ENCODE data around the gene CCL25.

The CCL25 gene

DNA sequence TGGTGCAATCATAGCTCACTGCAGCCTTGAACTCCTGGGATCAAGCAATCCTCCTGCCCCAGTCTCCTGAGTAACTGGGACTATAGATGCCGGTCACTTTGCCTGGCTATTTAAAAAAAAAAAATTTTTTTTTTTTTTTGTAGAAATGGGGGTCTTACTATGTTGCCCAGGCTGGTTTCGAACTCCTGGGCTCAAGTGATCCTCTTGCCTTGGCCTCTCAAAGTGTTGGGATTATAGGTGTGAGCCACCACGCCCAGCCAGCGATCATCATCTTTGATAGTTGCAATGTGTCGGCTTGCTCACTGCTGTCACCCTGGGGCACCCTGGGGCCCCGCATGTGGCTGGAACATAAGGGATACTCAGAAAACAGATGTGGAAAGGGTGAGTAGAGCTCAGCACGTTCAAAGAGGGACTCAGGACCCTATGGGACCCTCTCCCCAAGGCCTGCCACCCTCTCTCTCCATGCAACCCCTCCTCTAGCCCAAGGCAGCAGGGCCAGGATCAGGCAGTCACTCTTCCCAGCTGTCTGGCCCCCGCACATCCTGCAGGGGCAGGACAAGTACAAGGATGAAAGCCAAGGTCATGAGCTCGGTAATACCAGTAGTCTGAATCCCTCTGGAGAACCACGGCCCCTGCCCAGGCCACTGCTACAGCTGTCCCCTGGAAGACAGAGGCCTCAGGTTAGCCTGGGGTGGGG, 6.5 kb upstream of the CCL25 start:
- DNase-seq (ENCODE audit: low read depth in 2 of 2), result no peak

DNA sequence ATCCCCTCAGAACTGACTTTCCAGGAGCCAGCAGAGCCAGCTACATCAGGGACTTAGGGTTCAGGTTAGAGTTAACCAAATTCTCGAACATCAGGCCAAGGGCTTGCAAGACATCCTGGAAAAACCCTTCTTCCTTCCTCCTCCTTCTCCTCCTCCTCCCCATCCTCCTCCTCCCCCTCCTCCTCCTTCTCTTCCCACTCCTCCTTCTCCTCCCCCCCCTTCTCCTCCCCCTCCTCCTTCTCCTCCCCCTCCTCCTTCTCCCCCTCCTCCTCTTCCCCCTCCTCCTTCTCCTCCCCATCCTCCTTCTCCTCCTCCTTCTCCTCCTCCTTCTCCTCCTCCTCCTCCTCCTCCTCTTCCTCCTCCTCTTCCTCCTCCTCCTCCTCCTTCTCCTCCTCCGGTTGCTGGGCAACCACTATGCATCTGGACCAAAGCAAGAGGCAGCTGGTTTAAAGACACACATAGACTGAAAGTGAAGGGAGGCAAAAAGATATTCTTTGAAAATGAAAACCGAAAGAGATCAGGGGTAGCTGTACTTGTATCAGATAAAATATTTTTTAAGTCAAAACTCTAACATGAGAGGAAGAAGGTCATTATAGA, 5.9 kb upstream of the CCL25 start:
- DNase-seq (ENCODE audit: low read depth in 2 of 2), result no peak

DNA sequence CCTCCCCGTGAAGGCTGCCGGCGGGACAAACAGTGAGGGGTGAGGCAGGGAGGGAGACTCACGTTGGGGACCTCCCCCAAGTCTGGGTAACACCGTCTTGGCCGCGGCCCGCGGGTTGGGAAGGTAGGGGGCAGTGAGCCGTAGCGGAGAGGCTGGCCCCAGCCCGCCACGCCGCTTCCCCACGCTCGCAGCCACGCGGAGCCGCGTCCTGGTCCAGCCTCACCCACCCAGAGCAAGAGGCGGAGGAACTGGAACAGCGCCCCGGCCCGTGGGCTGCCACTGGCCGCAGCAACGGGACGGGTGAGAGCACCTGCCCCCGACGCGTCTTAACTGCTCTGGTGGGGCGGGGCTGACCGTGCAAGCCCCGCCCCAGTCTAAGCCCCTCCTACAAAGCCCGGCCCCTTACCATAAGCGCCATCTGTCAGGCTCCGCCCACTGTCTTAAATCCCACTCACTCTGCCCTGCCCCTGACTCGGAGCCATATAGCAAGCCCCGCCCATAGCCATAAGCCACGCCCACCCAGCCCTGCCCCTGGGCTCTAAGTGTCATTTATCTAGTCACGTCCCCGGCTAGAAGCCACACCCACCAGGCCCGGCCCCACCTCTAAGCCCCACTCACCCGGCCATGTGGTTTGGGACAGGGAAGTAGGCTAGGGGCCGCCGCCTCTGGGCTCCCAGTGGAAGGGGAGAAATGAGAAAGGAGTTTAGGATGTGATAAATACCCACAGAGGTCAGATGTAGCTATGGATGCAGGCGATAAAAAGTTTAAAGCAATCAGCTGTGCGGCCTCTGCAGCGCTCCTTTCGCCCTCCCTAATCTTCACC, 2.1 kb upstream of the CCL25 start:
- DNase-seq (ENCODE audit: low read depth in 2 of 2), result peak; percentile 73 to 77

DNA sequence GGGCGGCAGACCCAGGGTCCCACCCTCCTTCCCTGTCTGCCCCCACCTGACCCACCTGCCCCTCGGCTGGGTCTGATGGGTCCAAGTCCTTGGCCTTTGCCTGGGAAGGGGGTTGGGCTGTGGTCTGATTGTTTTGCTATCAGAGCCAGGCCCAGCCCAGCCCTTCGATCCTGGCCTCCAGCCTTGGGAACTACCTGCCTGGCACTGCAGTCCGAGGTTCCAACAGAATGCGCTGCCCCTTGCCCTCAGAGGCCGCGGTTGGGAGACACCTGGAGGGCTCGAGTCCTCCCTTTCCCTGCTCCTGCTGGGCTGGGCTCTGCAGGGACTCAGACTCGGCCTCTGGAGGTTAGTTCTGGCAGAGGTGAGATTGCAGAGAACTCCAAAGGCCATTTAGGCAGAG, 1.6 kb downstream of the CCL25 start:
- DNase-seq (ENCODE audit: low read depth in 2 of 2), result no peak

DNA sequence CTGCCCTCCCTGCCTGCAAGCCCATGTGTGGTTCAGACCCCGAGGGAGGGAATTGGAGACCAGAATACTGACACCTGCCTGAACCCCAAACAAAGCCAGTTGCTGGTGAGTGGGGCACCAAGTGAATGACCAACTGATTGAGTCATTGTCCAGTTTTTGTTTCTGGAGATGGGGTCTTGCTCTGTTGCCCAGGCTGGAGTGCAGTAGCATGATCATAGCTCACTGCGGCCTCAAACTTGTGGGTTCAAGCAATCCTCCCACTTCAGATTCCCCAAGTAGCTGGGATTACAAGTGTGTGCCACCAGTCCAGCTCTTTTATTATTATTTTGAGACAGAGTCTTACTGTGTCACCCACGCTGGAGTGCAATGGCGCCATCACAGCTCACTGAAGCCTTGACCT, 4.0 kb downstream of the CCL25 start:
- DNase-seq (ENCODE audit: low read depth in 2 of 2), result no peak

DNA sequence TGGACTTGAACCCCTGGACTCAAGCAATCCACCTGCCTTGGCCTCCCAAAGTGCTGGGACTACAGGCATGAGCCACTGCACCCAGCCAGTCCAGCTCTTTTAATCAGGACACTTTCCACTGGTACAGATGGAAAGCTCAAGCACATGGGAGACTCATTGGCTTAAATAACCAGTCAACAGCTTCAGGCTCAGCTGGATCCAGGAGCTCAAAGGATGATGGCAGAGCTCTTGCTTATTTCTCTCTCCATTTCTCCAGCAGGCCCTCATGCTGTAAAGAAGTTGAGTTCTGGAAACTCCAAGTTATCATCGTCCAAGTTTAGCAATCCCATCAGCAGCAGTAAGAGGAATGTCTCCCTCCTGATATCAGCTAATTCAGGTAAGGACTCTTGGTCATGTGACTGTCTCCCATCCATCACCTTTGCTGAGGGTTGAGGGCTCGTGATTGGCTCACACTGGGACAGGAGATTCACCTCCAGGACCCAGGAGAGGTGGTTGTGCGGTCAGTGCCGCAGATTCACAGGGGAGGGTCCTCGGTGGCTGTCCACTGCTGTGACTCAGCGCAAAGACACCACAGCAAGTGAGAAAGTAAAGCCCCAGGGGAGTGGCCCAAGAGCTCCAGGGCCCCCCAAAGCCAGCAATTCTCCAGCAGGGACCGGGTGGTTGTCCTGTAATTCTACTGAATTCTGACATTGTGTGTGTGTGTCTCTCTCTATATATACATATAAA, 5.1 kb downstream of the CCL25 start:
- no peak for DNase-seq (ENCODE audit: low read depth in 2 of 2)

DNA sequence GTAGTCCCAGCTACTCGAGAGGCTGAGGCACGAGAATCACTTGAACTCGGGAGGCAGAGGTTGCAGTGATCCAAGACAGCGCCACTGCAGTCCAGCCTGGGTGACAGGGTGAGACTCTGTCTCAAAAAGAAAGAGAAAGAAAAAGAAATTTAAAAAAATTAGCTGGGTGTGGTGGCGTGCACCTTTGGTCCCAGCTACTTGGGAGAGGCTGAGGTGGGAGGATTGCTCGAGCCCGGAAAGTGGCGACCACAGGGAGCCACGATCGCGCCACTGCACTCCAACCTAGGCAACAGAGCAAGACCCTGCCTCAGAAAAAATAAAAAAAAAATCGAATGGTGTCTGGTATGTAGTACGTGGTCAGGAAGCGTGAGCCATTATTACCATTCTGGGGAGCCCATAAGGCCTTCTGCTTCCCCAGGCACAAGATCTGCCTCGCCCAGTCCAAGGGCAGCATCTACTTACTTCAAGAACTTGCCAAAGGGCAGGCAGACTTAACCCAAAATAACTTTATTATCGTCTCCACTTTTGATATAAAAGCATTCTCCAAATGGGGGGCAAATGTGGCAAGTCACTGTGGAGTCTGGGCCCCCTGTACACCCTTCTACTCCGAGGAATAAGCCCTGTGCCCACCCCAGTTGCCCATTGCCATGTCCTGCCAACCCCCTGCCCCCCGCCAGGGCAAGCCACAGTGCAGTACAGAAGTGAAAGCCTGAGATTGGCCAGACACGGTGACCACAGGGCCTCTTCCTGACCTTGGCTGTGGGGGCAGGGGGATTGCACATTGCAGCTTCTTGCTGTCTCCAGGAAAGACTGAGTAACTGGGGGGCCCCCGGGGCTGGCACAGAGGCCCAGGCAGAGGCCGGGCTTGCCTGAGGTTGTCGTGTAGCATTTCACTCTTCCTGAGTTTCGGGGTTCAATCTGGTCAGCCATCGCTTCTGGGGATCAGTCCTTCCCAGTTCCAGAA, 12.6 kb downstream of the CCL25 start:
- no peak for DNase-seq (ENCODE audit: low read depth in 2 of 2)

DNA sequence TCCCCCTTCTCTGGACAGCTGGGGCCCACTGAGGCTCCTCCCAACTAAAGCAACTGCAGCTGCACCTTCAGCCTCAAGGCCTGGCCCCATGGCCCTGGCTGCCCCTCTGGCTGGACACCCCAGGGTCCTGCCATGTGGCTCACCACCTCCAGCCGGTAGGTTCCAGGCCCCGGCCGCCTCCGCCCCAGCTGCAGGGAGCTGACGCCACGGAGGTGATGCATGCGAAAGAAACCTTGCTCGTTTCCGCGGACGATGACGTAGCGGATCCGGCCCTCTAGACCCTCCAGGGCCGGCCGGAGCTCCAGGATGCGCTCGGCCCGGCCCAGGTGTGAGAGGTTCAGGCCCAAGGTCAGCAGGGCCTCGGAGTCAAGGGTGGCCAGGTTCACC, 13.3 kb downstream of the CCL25 start:
- no peak for DNase-seq (ENCODE audit: low read depth in 2 of 2)

DNA sequence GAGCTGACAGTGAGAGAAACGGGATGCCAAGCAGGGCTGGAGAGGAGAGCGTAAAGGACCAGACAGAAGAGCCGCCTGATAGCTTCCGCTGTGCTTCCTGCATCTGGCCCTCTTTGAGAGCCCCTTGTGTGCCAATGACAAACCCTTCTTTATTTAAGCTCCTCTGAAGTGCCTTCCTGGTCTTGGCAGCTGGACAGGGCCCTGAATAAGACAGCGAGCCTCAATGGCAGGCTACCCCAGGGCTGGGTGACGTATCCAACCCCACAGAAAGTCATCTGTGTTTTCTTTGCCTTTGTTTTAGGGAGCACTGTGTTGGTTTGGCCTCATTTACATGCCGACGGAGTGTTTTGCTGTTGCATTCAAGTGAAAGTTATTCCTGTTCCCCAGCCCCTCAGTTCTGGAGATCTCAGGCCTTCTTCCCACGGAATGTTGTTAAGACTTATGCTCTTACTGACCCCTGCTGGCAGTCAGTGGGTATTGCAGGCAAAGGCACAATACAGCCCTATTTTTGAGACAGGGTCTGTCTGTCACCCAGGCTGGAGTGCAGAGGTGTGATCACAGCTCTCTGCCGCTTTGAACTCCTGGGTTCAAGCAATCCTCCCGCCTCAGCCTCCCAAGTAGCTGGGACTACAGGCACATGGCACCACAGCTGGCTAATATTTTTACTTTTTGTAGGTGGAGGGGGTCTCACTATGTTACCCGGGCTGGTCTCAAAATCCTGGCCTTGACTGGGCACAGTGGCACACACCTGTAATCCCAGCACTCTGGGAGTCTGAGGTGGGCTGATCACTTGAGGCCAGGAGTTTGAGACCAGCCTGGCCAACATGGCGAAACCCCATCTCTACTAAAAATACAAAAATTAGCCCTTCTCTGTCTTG, 16.8 kb downstream of the CCL25 start:
- no peak for DNase-seq (ENCODE audit: low read depth in 2 of 2)

DNA sequence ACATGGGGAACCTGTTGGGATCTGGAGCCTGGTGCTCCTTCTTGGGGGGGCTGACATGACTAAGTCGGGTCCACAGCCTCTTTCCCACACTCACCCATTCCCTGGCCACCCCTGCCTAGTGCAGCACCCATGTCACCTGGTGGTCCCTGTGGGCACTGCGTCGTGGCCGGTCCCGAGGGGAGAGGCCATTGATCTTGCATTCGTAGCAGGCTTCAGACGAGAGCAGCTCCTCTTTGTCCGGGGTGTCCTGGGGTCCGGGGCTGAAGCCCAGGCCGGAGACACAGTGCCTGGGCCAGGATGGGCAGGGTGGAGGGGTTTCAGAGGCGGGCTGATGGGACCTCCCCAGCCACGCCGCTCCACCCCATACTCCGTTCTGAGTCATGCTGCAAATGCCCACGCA, 19.4 kb downstream of the CCL25 start:
- DNase-seq (ENCODE audit: low read depth in 2 of 2), result no peak

DNA sequence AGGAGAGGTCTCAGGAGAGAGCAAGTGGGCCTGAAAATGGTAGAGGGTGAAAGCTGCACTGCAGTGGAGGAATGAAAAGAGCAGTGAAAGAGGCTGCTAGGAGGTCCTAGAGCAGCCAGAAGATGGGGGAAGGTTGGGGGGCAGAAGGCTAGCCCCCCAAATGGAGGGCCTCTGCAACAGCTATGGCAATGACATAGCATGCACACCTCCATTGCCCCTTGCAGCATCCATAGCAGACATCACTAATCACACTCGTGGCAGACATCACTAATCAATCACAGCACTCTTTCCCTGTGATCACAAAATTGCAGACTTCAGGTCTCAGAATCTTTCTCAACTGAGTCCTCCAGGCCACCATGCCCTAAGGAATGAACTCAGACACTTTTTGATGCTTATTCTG, 21.9 kb downstream of the CCL25 start:
- DNase-seq (ENCODE audit: low read depth in 2 of 2), result no peak

DNA sequence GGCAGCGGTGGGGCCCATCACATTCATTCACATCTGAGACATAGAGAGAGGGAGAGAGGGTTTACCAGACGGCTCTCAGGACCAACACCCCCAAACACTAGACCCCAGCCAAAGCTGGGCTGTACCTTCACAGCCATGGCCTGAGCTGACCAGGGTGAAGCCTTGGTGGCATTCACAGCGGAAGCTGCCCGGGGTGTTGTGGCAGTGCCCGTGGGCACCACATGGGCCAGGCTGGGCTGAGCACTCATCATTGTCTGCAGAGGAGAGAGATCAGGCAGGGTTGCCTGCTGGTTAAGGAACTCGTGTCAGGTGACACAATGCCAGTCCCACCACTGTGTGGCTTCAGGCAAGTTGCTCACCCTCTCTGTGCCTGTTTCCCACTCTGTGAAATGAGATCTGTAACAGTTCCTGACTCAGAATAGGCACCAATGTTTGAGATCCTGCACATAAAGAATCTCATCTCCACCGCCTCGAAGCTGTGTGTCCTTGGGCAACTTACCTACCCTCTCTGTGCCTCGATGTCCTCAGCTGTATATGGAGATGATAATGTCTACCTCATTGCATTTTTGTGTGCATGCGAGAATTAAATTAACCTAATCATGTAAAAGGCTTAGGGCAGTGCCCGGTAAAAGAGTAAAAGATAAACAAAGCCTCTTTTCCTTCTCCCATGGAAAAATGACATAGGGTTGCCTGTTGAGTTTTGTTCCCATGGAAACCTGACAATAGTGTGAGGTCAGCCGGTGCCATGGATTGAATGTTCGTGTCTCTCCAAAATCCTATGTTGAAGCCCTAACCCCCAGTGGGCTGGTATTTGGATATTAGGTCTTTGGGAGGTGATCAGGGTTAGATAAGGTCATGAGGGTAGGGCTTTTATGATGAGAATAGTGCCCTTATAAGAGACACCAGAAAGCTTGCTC, 22.9 kb downstream of the CCL25 start:
- DNase-seq (ENCODE audit: low read depth in 2 of 2), result no peak

DNA sequence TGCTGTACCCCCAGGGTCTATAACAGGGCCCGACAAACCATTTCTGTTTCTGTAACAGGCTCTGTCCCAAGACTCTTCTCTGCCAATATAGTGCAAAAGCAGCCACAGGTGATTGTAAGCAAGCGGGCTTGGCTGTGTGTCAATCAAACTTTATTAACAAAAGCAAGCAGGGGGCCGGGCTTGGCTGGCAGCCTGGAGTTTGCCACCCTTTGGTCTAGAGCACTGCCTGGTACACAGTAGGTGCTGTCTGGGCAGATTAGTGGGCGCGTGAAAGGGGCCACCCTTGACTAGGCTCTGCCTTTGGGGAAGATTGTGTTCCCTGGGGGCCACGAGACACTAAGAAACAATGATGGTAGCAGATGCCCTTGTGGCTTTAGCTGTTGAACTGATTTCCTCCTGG, 27.4 kb downstream of the CCL25 start:
- DNase-seq (ENCODE audit: low read depth in 2 of 2), result no peak

DNA sequence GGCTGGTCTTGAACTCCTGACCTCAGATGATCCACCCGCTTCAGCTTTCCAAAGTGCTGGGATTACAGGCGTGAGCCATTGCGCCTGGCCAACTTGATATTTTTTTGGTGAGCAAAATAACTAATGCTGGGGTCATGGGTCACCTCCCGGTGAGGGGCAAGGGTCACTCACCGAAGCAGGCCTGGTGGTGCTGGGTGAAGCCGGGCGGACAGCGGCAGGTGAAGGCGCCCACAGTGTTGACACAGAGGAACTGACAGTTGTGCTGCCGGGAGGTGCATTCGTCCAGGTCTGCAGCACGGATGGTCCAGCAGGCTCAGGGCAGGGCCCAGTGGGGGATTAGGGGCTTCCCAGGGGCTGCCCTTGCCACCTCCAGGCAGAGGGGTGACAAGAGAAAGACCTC, 28.3 kb downstream of the CCL25 start:
- no peak for DNase-seq (ENCODE audit: low read depth in 2 of 2)

DNA sequence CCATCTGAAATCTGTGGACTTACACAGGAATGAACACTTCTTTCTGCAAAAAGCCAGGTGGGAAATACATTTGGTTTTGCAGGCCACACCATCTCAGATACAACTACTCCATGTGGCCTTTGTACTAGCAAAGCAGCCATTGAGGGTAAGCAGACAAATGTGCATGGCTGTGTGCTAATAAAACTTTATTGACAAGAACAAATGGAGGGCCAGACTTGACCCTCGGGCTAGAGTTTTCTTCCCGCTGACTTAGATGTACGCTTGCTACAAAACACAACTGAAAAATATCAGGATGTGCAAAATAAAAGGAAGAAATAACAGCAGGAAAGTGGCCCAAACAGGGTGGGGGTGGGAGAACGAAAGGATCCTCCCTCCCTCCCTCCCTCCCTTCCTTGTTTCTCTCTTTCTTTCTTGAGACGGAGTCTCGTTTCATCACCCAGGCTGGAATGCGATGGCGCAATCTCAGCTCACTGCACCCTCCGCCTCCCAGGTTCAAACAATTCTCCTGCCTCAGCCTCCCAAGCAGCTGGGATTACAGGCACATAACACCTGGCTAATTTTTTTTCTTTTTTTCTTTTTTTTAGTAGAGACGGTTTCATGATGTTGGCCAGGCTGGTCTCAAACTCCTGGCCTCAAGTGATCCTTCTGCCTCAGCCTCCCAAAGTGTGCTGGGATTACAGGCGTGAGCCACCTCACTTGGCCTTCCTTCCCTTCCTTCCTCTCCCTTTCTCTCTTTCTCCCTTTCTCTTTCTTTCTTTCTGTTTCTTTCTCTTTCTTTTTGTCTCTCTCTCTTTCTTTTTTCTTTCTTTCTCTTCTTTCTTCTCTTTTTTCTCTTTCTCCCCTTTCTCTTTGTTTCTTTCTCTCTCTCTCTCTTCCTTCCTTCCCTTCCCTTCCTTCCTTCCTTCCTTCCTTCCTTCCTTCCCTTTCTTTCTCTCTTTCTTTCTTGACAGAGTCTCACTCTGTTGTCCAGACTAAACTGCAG, 29.3 kb downstream of the CCL25 start:
- DNase-seq (ENCODE audit: low read depth in 2 of 2), result no peak

DNA sequence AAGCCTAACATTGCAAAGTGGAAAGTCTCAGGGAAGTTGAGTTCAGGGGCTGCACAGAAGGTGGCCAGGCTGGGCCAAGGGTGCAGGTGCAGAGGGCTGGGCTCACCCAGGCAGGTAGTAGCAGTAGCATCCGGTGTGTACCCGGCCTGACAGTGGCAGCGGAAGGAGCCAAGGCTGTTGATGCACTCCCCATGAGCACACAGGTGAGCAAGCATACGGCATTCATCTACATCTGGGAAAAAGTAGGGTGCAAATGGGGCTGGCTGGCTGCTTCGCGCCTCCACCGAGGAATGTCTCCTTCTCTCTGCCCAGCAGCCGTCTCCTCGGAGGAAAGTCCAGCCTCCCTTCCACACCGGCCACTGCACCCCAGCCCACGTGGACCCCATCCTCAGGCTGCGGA, 30.6 kb downstream of the CCL25 start:
- DNase-seq (ENCODE audit: low read depth in 2 of 2), result no peak

DNA sequence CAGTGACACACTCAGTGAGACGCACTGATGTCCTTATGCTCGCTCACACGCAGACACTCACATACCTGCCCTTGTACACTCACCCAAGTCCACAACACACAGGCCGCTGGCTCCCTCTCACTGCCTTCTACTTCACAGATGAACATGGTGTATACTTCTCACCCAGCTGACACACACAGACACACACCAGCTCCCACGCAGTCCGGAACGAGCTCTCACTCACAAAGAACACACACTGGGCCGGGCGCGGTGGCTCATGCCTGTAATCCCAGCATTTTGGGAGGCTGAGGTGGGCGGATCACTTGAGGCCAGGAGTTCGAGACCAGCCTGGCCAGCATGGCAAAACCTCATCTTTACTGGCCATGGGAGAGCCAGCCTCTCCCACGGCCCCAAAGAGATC, 31.6 kb downstream of the CCL25 start:
- DNase-seq (ENCODE audit: low read depth in 2 of 2), result no peak

All from activated CD8-positive, alpha-beta memory T cell treated with anti-CD3 and anti-CD28 coated beads for 4 hours (primary cell).